DND-41 (cell line): ENCODE measurements around the gene PEAK3.

Source experiments
- ATAC-seq: fragments of 200-7000 bp; cut with Tn5 transposase; 3 replicates; pipeline ENCODE4 v1.9.1; 2021; ENCODE audit warnings: low read depth; ENCODE audit not compliant: insufficient read depth
- DNase-seq: peaks from one replicate; pipeline ENCODE4 v3.0.0-alpha.2; 2020
- H2AFZ ChIP-seq: 2 replicates; pipeline ENCODE4 v1.6.0; 2012; ENCODE audit warnings: low read depth, low read length
- H3K27ac ChIP-seq: 2 replicates; pipeline ENCODE4 v1.5.1; 2012; ENCODE audit warnings: low read length, inconsistent platforms
- H3K27me3 ChIP-seq: fragments of 200-600 bp; sonication (generic); 2 replicates; pipeline ENCODE4 v1.6.0; 2012; ENCODE audit warnings: low read length, mild to moderate bottlenecking, inconsistent platforms; ENCODE audit not compliant: insufficient read depth, poor library complexity
- H3K36me3 ChIP-seq: 2 replicates; pipeline ENCODE4 v1.5.1; 2012; ENCODE audit warnings: low read length, inconsistent platforms; ENCODE audit not compliant: insufficient read depth
- H3K4me1 ChIP-seq: 2 replicates; pipeline ENCODE4 v1.5.1; 2012; ENCODE audit warnings: mild to moderate bottlenecking, low read length; ENCODE audit not compliant: insufficient read depth
- H3K4me2 ChIP-seq: 2 replicates; pipeline ENCODE4 v1.6.0; 2012; ENCODE audit warnings: mild to moderate bottlenecking, moderate library complexity, low read length, inconsistent platforms; ENCODE audit not compliant: insufficient read depth
- H3K4me3 ChIP-seq, 2 experiments: fragments of 200-600 bp in 1 of 2; shearing (Covaris generic) in 1 of 2; 2 replicates each; pipeline ENCODE4 v1.5.1; 2012 to 2016; ENCODE audit warnings: inconsistent platforms in 2 of 2, low read length in 2 of 2, mild to moderate bottlenecking in 2 of 2, low read depth in 1 of 2, moderate library complexity in 1 of 2
- H3K79me2 ChIP-seq: 2 replicates; pipeline ENCODE4 v1.6.0; 2012; ENCODE audit warnings: low read length, inconsistent platforms; ENCODE audit not compliant: insufficient read depth
- H3K9ac ChIP-seq: 2 replicates; pipeline ENCODE4 v1.6.0; 2012; ENCODE audit warnings: low read depth, mild to moderate bottlenecking, inconsistent platforms, low read length, moderate library complexity
- H3K9me3 ChIP-seq: 2 replicates; pipeline ENCODE4 v1.5.1; 2012; ENCODE audit warnings: low read length, moderate library complexity, mild to moderate bottlenecking, inconsistent platforms; ENCODE audit not compliant: insufficient read depth, severe bottlenecking
- H4K20me1 ChIP-seq: 2 replicates; pipeline ENCODE4 v1.6.0; 2012; ENCODE audit warnings: low read length; ENCODE audit not compliant: insufficient read depth
- EZH2 ChIP-seq: IDR thresholded peaks from 3 replicates; pipeline ENCODE4 v1.6.1; 2012; ENCODE audit warnings: borderline replicate concordance, low read depth, mild to moderate bottlenecking, moderate library complexity, low read length, inconsistent platforms; ENCODE audit not compliant: severe bottlenecking
- TF ChIP-seq, protein P1 (sequence below): IDR thresholded peaks from 2 replicates; pipeline ENCODE4 v1.5.1; 2012; ENCODE audit warnings: borderline replicate concordance, low read length, moderate library complexity, mild to moderate bottlenecking; ENCODE audit not compliant: poor library complexity, severe bottlenecking; ENCODE audit errors: extremely low read depth

PEAK3 gene

GRCh38 chr19:2239771-2240770 lies 41.9 kb downstream of the PEAK3 start:
- peak overlapping the region; percentile 73 for H3K27ac ChIP-seq
- DNase-seq = peak; percentile 73
- peaks cover 52% of the 10 kb centered on the region for H3K4me1 ChIP-seq

GRCh38 chr19:2239173-2239572 lies 42.8 kb downstream of the PEAK3 start:
- TF ChIP-seq, protein P1, sequence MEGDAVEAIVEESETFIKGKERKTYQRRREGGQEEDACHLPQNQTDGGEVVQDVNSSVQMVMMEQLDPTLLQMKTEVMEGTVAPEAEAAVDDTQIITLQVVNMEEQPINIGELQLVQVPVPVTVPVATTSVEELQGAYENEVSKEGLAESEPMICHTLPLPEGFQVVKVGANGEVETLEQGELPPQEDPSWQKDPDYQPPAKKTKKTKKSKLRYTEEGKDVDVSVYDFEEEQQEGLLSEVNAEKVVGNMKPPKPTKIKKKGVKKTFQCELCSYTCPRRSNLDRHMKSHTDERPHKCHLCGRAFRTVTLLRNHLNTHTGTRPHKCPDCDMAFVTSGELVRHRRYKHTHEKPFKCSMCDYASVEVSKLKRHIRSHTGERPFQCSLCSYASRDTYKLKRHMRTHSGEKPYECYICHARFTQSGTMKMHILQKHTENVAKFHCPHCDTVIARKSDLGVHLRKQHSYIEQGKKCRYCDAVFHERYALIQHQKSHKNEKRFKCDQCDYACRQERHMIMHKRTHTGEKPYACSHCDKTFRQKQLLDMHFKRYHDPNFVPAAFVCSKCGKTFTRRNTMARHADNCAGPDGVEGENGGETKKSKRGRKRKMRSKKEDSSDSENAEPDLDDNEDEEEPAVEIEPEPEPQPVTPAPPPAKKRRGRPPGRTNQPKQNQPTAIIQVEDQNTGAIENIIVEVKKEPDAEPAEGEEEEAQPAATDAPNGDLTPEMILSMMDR = no peak
- TF ChIP-seq EZH2 = no peak
- H3K27me3 ChIP-seq = no peaks in the 10 kb centered on the region
- peak overlapping the region; percentile 99 for H3K9ac ChIP-seq
- ATAC-seq (no peak), DNase-seq (no peak)
- peak overlapping the region; percentile 27 to 64; a peak in 3 of 4 replicates for H3K4me3 ChIP-seq
- peaks cover 61% of the 10 kb centered on the region for H3K4me1 ChIP-seq
- H4K20me1 ChIP-seq = peaks cover 76% of the 10 kb centered on the region
- H3K36me3 ChIP-seq = peaks cover 67% of the 10 kb centered on the region
- no peak overlapping the region for H2AFZ ChIP-seq
- H3K27ac ChIP-seq = peak overlapping the region; percentile 96
- peak overlapping the region; percentile 82 for H3K4me2 ChIP-seq
- no peaks in the 10 kb centered on the region for H3K9me3 ChIP-seq
- H3K79me2 ChIP-seq = peaks cover 98% of the 10 kb centered on the region

More at GRCh38 chr19:2239771-2240770, 41.9 kb downstream of the PEAK3 start:
- H4K20me1 ChIP-seq = peaks cover 78% of the 10 kb centered on the region
- peak; percentile 41 for ATAC-seq
- TF ChIP-seq, protein P1 = no peak
- no peak for TF ChIP-seq EZH2
- no peak overlapping the region for H2AFZ ChIP-seq
- peak overlapping the region; percentile 82 for H3K4me2 ChIP-seq
- no peaks in the 10 kb centered on the region for H3K27me3 ChIP-seq
- peaks cover 71% of the 10 kb centered on the region for H3K36me3 ChIP-seq
- H3K79me2 ChIP-seq = peaks cover 98% of the 10 kb centered on the region
- H3K4me3 ChIP-seq = peak overlapping the region; percentile 27 to 64; a peak in 3 of 4 replicates
- H3K9me3 ChIP-seq = no peaks in the 10 kb centered on the region
- H3K9ac ChIP-seq = peak overlapping the region; percentile 99

GRCh38 chr19:2237869-2238153 lies 44.2 kb downstream of the PEAK3 start:
- DNase-seq (no peak), ATAC-seq (no peak)
- Histone ChIP-seq H3K4me3 (peak overlapping the region; percentile 64 to 90; a peak in 3 of 4 replicates), H3K9ac (peak overlapping the region; percentile 99), H3K9me3 (no peaks in the 10 kb centered on the region), H3K4me1 (peaks cover 75% of the 10 kb centered on the region), H3K4me2 (peak overlapping the region; percentile 82), H3K79me2 (peaks cover 98% of the 10 kb centered on the region), H2AFZ (no peak overlapping the region), H3K36me3 (peaks cover 67% of the 10 kb centered on the region), H3K27me3 (no peaks in the 10 kb centered on the region), H4K20me1 (peaks cover 76% of the 10 kb centered on the region), H3K27ac (peak overlapping the region; percentile 96)
- TF ChIP-seq EZH2 = no peak
- TF ChIP-seq, protein P1 = no peak
